ENCODE results near the gene CADM4. TPM values are rescaled to one million over a fixed set of nuclear protein-coding genes. Genes with fewer than 3 reads are reported as not detected.
"Not testable (repeated sequence)": the region's sequence is repeated elsewhere in the genome, so short reads cannot be mapped to it uniquely, and the experiment has no call there.

CADM4 gene
- polyA plus RNA-seq, 3 donors = 42.9 to 59.2 (median 50.2) TPM

- no peak for DNase-seq (ENCODE audit: extremely low read depth in 1 of 11, low read depth in 9 of 11, low spot score in 4 of 11)
Observed at GRCh38 chr19:43641333-43641732, 1.7 kb upstream of the CADM4 start.

DNA sequence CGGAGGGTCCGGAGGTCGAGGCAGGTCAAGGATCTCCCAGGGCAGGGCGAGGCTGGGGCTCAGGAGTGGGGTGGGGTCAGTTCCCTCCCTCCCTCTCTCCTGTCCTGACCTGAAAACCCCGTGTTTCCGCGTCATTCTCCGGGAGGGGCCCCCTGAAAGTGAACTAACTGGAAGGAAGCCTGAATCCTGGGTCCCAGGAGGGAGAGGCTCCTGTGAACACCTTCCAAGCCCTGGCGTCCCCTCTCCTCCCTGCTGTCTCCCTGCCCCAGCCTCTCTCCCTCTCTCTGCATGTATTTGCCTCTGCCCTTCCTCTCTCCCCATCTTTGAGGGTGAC is 741 bp upstream of the CADM4 start:
- no peak for DNase-seq (ENCODE audit: extremely low read depth in 1 of 11, low read depth in 9 of 11, low spot score in 4 of 11)

GRCh38 chr19:43638995-43639518 is 593 bp downstream of the CADM4 start:
- DNase-seq (ENCODE audit: extremely low read depth in 1 of 11, low read depth in 9 of 11, low spot score in 4 of 11) = no peak

DNA sequence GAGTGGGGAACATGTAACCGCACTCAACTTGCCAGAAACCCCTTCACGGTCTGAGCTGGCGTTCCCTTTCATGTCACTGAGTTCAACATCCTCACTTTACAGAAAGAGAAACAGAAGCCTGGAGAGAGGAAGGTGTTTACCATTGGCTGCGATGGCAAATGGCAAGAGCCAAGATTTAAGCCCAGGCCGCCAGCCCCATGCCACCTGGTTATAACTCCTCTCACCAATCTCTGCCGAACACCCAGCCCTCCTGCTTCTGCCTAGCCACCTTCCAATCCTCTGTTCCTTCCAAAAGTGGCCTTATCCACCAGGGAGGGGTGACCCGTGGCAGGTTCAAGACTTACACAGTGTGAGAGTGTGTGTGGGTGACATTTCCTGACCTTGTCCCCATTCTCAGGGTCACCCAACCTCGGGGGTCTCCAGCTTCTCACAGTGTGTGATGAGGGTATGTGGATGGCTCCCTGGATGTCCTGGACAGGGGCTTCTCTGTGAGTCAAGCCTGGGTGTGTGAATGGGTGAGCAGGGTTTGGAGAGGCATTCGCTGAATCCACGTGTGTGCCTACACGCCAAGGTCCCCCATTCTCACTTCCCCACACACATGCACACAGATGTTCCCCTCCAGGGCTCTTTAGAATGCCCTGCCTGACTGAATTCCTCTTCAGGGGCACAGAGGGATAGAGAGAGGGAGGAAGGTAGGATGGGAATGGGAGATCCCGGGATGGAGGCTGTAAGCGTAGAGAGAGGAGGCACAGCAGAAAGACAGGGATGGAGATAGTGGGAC is 1.2 kb downstream of the CADM4 start:
- no peak for DNase-seq (ENCODE audit: extremely low read depth in 1 of 11, low read depth in 9 of 11, low spot score in 4 of 11)

DNA sequence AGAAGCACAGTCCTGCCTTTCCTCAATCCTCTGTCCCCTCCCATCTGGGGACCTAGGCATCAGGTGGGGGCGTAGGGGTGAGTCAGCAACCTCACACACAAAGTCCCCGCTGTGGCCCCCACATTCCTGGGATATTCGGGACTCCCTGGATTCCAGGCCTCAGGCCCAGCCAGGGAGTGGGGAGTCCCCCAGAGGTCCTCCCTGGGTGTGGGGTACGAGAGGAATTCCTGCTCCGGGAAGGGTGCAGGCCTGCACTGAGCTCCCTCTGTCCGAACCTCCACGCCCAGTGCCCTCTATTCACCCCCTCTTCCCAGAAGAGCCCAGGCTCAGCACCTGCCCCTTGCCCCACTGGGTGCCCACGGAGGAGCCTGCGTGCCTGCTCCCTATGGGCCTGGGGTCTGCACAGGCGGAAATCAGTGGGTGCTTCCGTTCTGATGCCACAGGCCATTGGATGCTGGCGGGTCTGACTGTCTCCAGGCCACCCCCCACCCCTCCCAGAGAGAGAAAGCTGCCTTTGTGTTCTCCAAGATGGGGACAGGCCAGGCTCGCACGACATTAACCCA is 3.4 kb downstream of the CADM4 start:
- DNase-seq (ENCODE audit: extremely low read depth in 1 of 11, low read depth in 9 of 11, low spot score in 4 of 11) = no peak

- DNase-seq (ENCODE audit: extremely low read depth in 1 of 11, low read depth in 9 of 11, low spot score in 4 of 11) = not testable (repeated sequence)
Observed at GRCh38 chr19:43635561-43635940, 4.1 kb downstream of the CADM4 start.

- DNase-seq (ENCODE audit: extremely low read depth in 1 of 11, low read depth in 9 of 11, low spot score in 4 of 11) = peak in 2 of 11 donors; percentile 31 to 66
Observed at GRCh38 chr19:43634872-43635560, 4.6 kb downstream of the CADM4 start.

DNA sequence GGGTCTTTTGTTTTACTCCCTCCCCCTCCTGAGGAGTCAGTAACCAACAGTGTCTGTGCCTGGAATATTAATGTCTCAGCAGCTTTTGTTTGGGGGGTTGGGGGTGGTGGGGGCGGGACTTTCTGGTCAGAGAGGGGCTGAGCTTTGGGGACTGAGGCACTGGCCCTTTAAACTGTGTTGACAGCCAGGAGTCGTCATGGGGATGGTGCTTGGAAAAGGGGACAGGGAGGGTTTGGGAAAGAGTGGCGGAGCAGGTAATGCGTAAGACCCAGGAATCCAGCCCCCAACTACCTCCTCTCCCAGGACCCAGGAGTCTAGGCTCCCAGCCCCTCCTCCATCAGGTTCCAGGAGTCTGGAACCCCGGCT is 5.2 kb downstream of the CADM4 start:
- DNase-seq (ENCODE audit: extremely low read depth in 1 of 11, low read depth in 9 of 11, low spot score in 4 of 11) = no peak

GRCh38 chr19:43634068-43634467 is 5.6 kb downstream of the CADM4 start:
- no peak for DNase-seq (ENCODE audit: extremely low read depth in 1 of 11, low read depth in 9 of 11, low spot score in 4 of 11)

DNA sequence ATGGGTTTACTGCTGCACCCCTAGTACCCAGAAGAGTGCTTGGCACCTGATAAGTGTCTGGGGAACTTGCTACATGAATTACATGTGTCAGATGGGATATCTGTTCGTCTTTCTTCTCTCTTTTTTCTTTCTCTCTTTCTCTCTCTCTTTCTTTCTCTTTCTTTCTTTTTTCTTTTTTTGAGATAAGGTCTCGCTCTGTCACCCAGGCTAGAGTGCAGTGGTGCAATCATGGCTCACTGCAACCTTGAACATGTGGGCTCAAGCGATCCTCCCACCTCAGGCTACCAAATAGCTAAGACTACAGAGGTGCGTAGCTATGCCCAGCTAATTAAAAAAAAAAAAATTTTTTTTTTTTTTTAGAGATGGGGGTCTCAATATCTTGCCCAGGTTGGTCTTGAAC is 6.1 kb downstream of the CADM4 start:
- DNase-seq (ENCODE audit: extremely low read depth in 1 of 11, low read depth in 9 of 11, low spot score in 4 of 11) = no peak

GRCh38 chr19:43631491-43631890 is 8.2 kb downstream of the CADM4 start:
- no peak for DNase-seq (ENCODE audit: extremely low read depth in 1 of 11, low read depth in 9 of 11, low spot score in 4 of 11)

DNA sequence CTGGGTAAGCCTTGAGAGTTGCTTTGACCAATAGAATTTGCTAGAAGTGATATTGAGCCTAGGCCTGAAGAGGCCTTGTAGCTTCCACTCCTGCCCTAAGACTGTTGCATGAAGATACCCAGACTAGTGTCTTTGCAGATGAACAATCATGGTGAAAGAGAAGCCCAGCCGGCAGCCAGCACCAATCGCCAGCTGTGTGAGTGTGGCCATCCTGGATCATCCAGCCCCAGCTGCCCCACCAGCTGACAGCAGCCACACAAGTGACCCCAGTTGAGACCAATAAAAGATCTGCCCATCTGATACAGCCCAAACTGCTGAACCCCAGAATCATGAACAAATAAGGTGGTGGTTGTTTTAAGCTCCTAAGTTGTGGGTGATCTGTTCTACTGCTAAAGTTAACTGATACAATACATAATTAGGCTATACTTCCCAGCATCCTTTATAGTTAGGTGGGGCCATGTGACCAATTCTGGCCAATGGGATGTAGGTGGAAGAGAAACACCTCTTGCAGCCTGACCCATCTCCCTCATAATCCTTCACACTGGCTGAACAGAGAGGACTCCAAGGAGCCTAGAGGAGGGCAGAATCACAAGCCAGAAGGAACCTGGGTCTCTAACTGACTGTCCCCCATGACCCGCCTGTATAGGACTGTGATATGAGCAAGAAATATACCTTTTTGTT is 10.9 kb downstream of the CADM4 start:
- no peak for DNase-seq (ENCODE audit: extremely low read depth in 1 of 11, low read depth in 9 of 11, low spot score in 4 of 11)

DNA sequence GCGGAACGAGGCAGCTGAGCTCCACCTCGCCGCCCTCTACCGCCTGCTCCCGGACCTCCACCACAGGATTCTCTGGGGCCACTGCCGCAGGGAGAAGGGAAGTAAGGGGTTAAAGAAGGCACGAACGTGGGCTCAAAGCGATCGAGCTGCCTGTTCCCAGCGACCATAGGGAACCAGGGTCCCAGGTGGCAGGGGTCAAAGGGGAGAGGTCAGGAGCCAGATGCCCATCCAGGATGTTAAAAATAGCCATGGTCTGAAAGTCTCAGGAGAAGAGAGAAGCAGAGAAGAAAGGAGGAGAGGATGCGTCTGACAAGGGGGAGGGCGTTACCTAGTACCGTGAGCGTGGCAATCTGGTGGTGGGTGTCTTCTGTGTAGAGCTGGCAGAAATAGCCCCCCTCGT is 12.8 kb downstream of the CADM4 start:
- DNase-seq (ENCODE audit: extremely low read depth in 1 of 11, low read depth in 9 of 11, low spot score in 4 of 11) = no peak

GRCh38 chr19:43625918-43626579 is 13.6 kb downstream of the CADM4 start:
- no peak for DNase-seq (ENCODE audit: extremely low read depth in 1 of 11, low read depth in 9 of 11, low spot score in 4 of 11)

DNA sequence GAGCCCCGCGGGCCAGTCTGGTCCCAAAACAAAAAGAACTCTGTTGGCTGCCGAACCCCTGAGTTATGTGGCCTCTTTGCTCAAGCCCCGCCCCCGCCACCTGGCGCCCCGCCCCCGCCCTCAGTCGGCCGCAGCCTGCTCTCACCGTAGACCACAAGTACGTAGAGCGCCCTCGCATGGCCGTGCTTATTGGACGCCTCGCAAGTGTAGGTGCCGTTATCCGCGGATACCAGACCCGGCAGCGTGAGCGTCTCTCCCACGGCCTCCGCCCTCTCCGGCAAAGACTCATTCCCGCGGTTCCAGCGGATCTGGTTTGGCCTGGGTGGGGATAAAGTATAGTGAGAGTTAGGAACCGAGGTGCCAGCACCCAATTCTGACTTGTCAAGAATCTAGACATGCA is 14.7 kb downstream of the CADM4 start:
- DNase-seq (ENCODE audit: extremely low read depth in 1 of 11, low read depth in 9 of 11, low spot score in 4 of 11) = no peak

DNA sequence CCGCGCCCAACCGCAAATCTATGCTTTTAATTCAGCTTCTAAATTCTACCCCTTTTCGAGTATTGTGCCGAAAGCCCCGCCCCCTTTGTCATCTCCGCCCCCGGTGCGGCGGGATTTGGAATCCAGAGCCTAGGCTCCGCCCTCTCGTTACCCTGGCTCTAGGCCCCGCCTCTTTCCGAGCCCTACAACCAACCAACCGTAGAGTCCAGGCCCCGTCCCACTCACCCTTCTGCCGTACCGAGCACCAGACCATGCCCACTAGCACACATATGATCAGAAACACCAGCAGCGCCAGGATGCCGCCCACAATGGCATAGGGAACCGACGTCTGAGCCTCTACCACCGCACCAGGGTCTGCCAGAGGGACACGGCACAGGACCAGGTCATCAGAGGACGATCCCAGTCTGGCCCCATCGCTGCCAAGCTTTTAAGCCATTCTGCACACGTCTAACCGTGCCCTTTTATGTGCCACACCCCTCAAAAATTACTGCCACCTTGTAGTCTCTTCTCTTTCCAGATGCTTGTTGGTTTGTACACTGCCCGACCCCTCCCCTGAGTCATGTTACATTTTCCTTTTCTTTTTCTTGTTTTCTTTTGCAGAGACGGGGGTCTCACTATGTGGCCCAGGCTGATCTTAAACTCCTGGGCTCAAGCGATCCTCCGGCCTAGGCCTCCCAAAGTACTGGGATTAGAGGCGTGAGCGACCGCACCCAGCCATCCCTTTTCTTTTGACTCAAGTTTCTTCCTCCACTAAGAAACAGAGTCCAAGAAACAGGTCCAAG is 15.6 kb downstream of the CADM4 start:
- no peak for DNase-seq (ENCODE audit: extremely low read depth in 1 of 11, low read depth in 9 of 11, low spot score in 4 of 11)

- no peak for DNase-seq (ENCODE audit: extremely low read depth in 1 of 11, low read depth in 9 of 11, low spot score in 4 of 11)
Observed at GRCh38 chr19:43622956-43623355, 16.7 kb downstream of the CADM4 start.

DNA sequence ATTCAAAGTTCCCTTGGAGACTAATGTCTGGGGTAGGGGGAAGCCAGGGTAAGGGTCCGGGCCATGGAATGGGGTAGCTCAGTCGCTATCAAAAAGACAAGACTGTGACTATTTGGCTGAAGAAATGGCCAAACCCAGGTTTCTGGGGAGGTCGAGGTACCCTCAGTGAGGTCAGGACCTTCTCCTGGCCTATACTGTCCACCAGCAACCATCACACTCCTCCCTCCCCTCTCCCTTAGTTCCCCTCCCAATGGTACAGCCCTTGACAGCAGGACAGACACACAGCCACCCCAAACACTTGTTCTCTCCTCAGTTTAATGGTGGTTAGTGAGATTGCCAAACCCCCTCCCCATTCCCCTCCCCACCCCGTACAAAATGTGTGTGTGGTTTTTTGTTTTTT is 17.6 kb downstream of the CADM4 start:
- no peak for DNase-seq (ENCODE audit: extremely low read depth in 1 of 11, low read depth in 9 of 11, low spot score in 4 of 11)
